Measurements from ENCODE around the gene NIPAL3. TPM values are rescaled to one million over a fixed set of nuclear protein-coding genes. Genes with fewer than 3 reads are reported as not detected.

Gene NIPAL3
- 6.7 and 11.7 TPM in 2 replicates for total RNA-seq (2014; rRNA removed; shearing (Covaris generic))
- 25.3 and 26.8 TPM in 2 replicates for total RNA-seq (2022)
- percentile 67 among the genes with signal in this experiment for Bru-seq, nascent RNA
- percentile 63 among the genes with signal in this experiment for BruChase-seq, experiment 1, labeled RNA remaining after a 6-hour chase
- BruChase-seq, experiment 2, labeled RNA remaining after a 2-hour chase, result percentile 66 among the genes with signal in this experiment
- long read RNA-seq, transcript NIPAL3-204 (12 exons, 1,711 nt), result major isoform, 16 of 53 reads
- long read RNA-seq, transcript NIPAL3-202 (12 exons, 1,676 nt), result minor isoform, 13 of 53 reads
- long read RNA-seq, partial matches to known transcripts, result 3 of 53 reads
- long read RNA-seq, other reads (novel, unspliced or antisense), result 17 of 53 reads

- Histone ChIP-seq H2AFZ (ENCODE audit: low read length) (peak within 1 kb of the TSS; percentile 81; the same call in 1 of the 2 replicates), H3K9me3 (ENCODE audit: low read length) (no peaks in the 10 kb centered on the region), H3K27ac (ENCODE audit: low read depth, low read length, poor library complexity, severe bottlenecking) (no peak within 1 kb of the TSS), H3K36me3 (ENCODE audit: insufficient read depth, low read length) (peaks cover 11% of the 10 kb centered on the region; the same call in 1 of the 2 replicates), H3K4me2 (ENCODE audit: low read length) (peak within 1 kb of the TSS; percentile 95), H4K20me1 (ENCODE audit: insufficient read depth, low read length) (no peaks in the 10 kb centered on the region), H3K4me1 (ENCODE audit: insufficient read depth, low read length, poor library complexity, severe bottlenecking) (peaks cover 34% of the 10 kb centered on the region), H3K79me2 (ENCODE audit: insufficient read depth, low read depth, low read length) (no peaks in the 10 kb centered on the region), H3K9me2 (ENCODE audit: insufficient read depth, low read length) (no peaks in the 10 kb centered on the region), H3K4me3 (ENCODE audit: low read depth, low read length, poor library complexity, severe bottlenecking) (peak within 1 kb of the TSS; percentile 79)
- TF ChIP-seq CTCF (conservative IDR thresholded peaks at IDR 0.05; ENCODE audit: low read length), result peak; percentile 75
- TF ChIP-seq EZH2phosphoT487 (IDR thresholded peaks at IDR 0.05; ENCODE audit: borderline replicate concordance, low read depth, low read length), result no peak
- BruUV-seq (replicated peaks), result no TSS peak
- intact Hi-C loops (cut with micrococcal nuclease; ENCODE audit: unreplicated experiment), result loop anchor here (1.0 to 5.0 kb wide), 5 partner anchors 67 to 222 kb away; no protein-coding TSS in a partner anchor
- peak; percentile 100 for DNase-seq (ENCODE audit: low spot score)
- CTCF ChIA-PET (ENCODE audit: unreplicated experiment), result interaction anchor here (0.5 to 1.2 kb wide), 11 partner anchors 15 to 265 kb away, joined by 3 to 7 read pairs (median 3); no protein-coding TSS in a partner anchor
- POLR2A ChIA-PET, result interaction anchor here (0.7 to 1.6 kb wide), 10 partner anchors 16 to 175 kb away, joined by 3 to 8 read pairs (median 3); no protein-coding TSS in a partner anchor
These were observed at the start of gene NIPAL3 for GRCh38 chr1:24415334-24415909. Gene NIPAL3 (plus strand): TSS chr1:24415802. CDS start chr1:24419548, 3,746 bp downstream.

- no peaks in the 10 kb centered on the region for H4K20me1 ChIP-seq (ENCODE audit: insufficient read depth, low read length)
- no peak overlapping the region for H2AFZ ChIP-seq (ENCODE audit: low read length)
- no peak for DNase-seq (ENCODE audit: low spot score)
- H3K79me2 ChIP-seq (ENCODE audit: insufficient read depth, low read depth, low read length), result no peaks in the 10 kb centered on the region
- no peaks in the 10 kb centered on the region for H3K9me2 ChIP-seq (ENCODE audit: insufficient read depth, low read length)
- no peak overlapping the region for H3K4me2 ChIP-seq (ENCODE audit: low read length)
- H3K9me3 ChIP-seq (ENCODE audit: low read length), result no peaks in the 10 kb centered on the region
- no peaks in the 10 kb centered on the region for H3K36me3 ChIP-seq (ENCODE audit: insufficient read depth, low read length)
- no peaks in the 10 kb centered on the region for H3K4me1 ChIP-seq (ENCODE audit: insufficient read depth, low read length, poor library complexity, severe bottlenecking)
- ChIA-PET CTCF (ENCODE audit: unreplicated experiment) (no interaction called here), POLR2A (interaction anchor here (1.3 kb wide), 1 partner anchor 16 kb away, joined by 3 read pairs; no protein-coding TSS in a partner anchor)
- H3K4me3 ChIP-seq (ENCODE audit: low read depth, low read length, poor library complexity, severe bottlenecking), result no peak overlapping the region
- intact Hi-C loops (cut with micrococcal nuclease; ENCODE audit: unreplicated experiment), result no loop called here
- TF ChIP-seq CTCF (conservative IDR thresholded peaks at IDR 0.05; ENCODE audit: low read length) (no peak), EZH2phosphoT487 (IDR thresholded peaks at IDR 0.05; ENCODE audit: borderline replicate concordance, low read depth, low read length) (no peak)
- H3K27ac ChIP-seq (ENCODE audit: low read depth, low read length, poor library complexity, severe bottlenecking), result no peak overlapping the region
- BruUV-seq (replicated peaks), result no TSS peak
These were observed 48.9 kb upstream of the NIPAL3 start for GRCh38 chr1:24366707-24367106.
